ENCODE results near the gene TMEM132A.

The TMEM132A gene, protein sequence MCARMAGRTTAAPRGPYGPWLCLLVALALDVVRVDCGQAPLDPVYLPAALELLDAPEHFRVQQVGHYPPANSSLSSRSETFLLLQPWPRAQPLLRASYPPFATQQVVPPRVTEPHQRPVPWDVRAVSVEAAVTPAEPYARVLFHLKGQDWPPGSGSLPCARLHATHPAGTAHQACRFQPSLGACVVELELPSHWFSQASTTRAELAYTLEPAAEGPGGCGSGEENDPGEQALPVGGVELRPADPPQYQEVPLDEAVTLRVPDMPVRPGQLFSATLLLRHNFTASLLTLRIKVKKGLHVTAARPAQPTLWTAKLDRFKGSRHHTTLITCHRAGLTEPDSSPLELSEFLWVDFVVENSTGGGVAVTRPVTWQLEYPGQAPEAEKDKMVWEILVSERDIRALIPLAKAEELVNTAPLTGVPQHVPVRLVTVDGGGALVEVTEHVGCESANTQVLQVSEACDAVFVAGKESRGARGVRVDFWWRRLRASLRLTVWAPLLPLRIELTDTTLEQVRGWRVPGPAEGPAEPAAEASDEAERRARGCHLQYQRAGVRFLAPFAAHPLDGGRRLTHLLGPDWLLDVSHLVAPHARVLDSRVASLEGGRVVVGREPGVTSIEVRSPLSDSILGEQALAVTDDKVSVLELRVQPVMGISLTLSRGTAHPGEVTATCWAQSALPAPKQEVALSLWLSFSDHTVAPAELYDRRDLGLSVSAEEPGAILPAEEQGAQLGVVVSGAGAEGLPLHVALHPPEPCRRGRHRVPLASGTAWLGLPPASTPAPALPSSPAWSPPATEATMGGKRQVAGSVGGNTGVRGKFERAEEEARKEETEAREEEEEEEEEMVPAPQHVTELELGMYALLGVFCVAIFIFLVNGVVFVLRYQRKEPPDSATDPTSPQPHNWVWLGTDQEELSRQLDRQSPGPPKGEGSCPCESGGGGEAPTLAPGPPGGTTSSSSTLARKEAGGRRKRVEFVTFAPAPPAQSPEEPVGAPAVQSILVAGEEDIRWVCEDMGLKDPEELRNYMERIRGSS
- 0.48 to 5.2 (median 1.4) reads per million in 17 experiments for total RNA-seq

DNA sequence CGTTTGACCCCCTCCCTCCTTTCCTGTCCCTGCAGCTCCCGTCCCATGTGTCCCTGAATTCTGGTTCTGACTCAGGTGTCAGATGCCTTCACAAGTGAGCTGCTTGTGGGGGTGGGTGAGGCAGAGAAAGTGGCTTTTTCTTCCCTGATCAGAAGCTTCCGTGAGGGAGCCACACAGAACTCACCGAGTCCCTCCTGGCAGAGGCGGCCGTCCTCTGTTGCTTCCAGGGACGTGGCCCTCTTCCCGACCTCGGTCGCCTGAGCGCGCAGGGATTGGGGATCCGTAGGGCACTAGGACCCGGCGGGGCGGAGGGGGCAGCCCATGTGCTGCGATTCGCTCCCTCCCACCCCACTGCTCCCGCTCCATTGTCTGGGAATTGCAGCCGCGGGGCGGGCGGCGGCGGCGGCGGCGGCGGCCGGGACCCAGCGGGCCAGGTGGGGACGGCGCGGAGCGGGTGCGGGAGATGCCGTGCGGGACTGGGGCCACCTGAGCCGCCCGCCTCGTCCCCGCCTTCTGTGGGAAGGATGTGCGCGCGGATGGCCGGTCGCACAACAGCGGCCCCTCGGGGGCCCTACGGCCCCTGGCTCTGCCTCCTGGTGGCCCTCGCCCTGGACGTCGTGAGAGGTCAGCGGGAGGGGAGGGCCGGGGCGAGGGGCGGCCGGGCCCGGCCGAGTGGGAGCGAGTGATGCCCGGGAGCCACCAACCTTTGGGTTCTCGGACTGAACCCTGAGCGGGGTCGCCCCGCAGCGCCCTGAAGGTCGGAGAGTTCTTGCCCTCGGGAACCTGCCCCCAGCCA is at the start of gene TMEM132A:
Gene TMEM132A, plus strand, starts transcription at position 351 of the 796 bp plus-strand sequence. Its CDS starts 174 bp downstream, at position 525.
- DNase-seq: peak in 3 of 4 experiments; percentile 30 to 79 (median 57)

DNA sequence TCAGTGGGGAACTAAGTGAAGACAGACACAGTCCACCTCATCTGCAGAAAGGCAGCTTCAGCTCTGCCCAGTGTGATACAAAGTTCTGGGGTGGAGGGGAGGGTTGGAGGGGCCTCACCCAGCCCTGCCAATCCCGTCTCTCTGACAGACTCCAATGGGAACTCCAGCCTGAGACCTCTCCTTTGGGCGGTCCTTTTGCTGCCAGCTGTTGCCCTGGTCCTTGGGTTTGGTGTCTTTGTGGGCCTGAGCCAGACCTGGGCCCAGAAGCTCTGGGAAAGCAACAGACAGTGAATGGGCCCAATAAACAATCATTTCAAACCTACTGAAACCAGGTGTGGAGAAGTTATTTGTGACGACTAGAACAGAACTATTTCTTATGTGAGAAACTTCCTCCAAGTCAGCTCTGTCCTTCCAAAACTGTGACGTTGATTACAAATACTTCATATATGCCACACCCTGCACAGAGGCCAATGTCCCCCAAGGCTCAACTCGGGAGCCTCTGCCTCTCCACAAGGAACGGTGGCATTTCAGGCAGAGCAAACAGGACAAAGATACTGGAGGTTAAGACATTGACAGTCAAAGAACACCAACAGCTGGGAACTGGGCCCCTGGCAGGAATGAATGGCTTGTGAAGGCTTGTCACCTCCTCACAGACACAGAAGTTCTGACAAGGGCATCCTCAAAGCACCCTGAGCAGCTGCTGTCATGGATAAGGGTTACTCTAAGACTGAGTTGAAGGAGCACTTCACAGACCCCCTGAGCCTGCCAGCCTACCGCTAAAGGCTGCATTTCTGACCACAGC is 48.7 kb upstream of the TMEM132A start:
- no peak for DNase-seq

DNA sequence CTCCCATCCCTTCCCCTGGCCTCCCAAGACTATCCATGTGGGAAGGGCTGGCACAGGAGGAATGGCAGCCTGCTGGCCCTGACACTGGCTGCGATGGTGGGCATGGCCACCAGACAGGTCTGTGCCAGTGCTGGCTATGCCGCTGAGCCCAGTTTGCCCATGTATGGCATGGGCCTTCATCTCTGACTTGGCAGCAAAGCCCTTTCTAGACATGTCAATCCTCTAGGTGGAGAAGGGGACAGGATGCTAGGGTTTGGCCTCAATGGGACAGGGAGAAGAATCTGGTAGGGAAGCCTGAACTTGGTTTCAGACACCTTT is 48.1 kb upstream of the TMEM132A start:
- DNase-seq: no peak

DNA sequence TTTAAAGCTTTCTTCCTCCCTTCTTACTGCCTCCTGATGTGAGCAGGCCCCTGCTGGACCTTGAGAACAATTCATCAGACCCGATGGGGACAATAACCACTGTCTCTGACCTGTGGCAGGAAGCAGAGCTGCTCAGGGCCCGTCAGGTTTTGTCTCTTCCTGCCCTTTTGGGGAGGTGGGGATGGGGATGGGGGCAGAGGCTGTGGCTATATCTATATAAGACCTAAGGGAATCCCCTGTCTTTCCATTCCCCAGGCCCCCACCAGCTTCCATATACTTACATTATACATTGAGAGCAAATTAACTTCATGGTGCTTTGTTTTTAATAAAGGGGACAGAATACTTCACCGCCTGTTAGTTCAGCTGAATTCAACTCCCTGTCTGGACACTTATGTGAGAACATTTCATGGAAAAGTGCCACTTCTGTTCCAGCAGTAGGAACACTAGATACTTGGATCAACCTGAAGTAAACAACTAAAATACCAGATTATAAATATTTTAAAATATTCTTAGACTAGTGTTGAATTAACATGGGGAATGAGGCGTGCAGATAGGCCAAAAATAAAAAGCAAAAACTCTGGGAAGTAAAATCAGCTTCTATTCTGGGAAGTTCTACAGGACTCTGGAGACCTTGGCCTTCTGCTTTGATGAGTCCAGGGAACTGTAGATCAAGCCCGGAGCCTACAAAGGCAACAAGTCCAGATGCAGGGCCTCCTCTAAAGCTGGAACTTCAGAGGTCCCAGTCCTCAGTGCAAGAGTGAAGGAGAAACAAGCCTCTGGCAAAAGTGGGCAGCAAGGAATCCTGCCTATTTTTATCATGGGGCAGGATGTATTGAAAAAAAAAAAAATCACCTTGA is 45.8 kb upstream of the TMEM132A start:
- DNase-seq: no peak

DNA sequence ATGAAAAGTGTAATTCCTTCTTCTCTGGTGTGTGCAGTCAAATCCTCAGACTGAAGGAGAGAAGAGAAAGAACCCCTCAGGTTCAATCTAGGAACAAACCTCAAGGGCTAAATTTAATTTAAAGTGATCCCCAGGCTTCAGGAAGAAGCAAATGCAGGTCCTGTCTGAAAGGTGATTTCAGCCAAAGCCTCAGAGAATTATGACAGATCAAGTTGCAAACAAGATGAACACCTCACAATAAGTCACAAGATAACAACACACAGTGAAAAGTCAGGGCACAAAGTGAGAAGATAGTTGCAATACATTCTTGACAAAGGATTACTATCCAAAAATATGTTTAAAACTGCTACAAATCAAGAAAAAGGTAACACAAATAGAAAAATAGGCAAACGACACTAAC is 45.2 kb upstream of the TMEM132A start:
- DNase-seq: no peak

DNA sequence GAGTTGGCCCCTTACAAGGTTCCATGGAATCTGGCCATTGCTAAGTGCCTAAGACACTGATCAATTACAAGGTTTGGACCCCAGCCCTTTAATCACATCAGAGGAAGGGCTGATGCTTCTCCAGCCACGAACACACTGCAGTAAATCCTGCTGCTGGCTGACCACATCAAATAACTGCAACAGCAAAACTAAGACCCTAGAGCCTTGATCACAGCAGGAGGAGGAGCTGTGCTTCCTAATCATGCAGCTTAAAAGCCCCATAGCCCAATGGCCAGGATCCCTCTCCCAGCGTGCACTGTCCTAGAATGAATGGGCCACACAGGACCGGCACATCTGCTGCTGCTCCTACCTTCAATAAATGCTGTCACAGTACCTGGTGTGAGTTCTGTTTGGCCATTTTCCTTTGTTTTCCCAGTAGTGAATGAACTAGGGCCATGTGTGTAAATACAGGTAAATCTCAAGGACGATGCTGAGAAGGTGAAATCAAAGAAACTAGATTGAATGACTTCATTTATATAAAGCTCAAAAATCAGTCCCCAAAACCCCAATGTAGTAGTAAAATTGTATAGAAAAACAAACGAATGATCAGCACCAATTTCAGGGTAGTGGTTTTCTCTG is 44.2 kb upstream of the TMEM132A start:
- DNase-seq: no peak

DNA sequence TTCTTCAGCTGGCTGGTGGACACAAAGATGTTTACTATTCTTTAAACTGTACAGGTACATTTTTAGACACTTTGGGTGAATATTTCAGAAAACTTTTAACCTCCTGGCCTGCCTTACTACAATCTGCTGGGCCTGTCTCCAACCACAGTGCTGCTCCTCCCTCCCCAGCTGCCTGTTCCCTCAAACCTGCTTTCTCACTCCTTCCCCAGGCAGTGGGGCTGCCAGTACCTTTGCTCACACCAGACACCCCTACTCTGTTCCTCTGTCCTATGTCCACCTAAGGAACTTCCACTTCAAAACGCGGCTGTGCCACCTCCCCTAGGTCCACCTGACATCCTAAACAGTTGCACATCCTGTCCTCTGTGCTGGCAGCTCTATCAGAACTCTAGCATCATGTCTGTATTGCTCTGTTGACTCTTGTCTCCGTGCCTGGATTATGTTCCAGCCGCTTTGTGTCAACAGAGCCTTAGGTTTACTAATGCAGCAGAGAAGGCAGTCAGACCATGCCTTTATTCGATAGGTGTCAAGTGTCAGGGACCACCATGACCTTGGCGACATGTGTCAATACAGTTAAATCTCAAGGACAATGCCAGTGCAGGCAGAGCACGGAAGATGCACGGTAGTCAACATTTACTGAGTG is 43.5 kb upstream of the TMEM132A start:
- no peak for DNase-seq

DNA sequence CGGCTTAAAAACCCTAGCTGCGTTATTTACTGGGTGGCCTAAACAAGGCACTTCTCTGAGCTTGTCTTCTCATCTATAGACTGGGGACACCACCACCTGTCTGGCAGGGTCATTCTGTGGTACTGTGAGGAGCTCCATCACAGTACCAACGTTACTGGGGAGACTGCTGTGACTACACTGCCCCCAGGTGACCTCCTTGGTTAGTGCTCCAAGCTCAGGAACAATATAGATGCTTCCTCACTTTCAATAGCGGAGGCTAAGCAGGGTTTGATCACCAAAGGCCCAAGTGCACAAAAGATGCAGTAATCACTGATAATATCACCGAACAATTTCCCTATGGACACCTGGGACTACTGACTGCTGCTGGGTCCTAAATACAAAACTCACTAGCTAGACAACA is 36.7 kb upstream of the TMEM132A start:
- peak; percentile 47 to 71 (median 60) for DNase-seq

DNA sequence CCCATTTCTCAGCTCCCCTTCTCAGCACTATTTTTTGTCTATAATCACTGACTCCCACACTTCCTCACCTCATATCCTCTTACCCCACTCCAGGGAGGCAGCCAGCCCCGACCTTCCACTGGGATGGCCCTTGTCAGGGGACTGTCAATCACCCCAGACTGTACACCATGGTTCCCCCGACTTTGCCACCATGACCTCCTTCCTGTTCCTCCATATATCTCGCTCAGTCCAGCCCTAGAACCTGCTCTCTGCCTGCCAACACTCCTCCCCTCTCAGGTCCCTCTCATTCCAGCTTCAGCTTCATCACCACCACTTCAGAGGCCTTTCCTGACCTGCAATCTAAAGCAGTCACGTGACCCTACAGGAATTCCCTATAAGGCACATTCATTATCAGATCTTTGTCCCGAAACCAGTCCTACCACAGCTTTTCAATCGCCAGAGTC is 34.4 kb upstream of the TMEM132A start:
- DNase-seq: no peak

DNA sequence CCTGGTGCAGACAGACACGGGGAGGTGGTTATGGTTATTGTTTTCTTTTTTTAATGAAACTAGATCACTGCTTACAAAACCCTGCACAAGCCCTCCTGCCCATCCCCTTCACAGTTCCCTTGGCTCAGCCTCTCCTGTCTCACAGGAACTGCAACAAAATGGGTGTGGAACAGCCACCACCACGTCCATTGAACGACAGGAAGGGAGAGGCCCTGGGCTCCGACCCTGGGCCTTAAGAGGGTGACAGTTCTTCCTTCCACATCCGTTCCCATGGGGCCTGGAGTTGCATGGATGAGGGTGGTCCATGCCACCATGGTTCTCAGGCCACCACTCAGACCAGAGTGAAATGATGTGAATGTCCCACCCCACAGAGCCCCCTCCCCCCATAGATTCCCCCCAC is 33.6 kb upstream of the TMEM132A start:
- no peak for DNase-seq

DNA sequence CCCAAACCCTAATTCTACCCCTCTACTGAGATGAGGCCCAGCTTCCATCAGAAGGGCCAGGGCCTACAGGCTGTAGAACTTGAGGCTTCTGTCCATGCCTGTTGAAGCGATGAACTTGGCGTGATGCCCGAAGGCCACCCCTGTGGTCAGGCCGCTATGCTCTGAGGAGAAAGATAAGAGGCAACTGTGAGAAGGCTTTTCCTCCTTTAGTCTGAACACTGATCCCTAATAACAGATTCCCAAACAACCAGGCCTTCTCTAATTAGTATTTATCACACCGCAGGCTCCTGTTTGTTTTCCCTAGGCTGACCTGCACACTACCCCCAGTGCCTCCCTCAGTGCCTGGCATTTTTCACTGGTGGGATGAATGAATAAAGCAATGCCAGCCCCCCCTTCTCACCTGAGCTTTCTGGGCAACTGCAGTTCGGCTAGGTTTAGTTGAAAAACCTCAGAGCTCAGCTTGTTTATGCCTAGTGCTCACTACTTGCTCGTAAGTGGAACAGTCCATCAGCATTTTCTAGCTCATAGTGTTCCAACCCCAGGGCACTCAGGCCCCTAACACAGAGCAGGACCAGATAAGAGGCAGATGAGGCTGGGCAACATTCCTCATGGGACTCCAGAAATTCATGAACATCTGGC is 33.0 kb upstream of the TMEM132A start:
- no peak for DNase-seq

DNA sequence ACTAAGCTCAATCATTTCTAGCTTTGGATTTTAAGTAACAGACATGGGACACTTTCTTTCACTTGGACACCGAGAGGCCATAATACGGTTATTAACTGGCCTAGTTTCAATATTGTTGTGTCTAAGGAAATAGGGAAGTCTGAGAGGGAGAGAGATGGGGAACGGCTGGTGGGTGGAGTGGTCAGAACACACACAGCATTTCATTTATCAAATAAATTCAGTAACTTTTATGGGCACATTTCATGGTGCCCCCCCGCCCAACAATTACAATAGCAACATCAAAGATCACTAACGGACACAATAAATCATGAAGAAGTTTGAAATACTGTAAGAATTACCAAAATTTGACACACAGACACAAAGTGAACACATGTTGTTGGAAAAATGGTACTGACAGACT is 28.6 kb upstream of the TMEM132A start:
- peak in 1 of 4 experiments; percentile 27 for DNase-seq

DNA sequence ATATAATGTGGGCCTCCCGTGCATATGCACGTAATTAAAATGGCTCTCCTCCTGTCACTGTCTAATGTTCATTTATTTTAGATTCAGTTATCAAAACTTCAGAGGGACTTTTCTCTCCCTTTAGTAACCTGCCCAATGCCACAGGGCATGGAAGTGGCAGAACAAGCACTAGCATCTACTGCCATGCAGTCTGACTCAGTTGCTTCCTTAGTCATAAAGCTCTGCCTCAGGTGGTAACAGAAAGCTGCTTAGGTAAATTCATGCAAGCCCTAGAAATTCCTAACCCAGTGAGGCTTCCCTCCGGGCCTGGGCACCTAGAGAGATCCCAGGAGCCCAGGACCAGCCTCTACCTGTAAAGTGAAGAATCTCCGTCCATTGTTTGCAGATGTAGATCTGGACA is 26.8 kb upstream of the TMEM132A start:
- DNase-seq: no peak

DNA sequence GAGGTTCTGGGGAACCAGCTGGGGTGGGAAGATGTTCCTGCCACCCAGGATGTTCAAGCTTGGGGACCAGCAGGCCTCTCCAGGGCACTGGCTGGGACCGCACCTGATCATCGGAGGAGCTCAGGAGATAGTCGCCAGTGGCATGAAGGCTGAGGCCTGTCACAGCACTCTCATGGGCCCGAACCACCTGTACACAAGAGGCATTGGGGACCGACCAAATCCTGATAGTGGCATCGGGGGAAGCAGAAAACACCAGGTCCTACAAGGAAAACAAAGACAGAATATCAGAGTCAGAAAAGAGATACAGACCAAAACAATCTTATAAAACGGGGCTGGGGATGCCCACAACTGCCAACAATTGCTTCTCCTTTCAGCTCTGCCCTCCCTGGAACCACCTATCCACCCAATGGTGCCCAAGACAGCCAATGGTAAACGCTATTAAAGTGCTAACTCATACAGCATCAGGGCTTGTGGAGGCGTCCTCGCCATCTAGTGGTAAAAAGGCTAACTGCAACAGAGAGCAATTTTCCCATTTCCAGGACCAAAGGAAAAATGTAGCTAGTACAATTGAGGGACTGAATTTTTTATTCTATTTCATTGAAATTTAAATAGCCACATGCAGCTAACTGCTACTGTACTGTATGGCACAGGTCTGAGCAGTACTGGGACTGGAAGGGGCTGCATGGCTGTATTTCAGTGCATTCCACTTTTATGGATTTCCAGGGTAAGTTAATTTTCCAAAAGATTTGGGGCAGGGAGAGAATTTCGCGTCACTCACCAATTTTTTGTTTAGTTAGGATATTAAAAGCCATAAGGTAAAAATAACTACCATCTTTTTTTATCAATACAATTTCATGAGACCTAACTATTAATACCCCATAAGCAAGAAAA is 25.0 kb upstream of the TMEM132A start:
- peak; percentile 68 to 73 (median 71) for DNase-seq

DNA sequence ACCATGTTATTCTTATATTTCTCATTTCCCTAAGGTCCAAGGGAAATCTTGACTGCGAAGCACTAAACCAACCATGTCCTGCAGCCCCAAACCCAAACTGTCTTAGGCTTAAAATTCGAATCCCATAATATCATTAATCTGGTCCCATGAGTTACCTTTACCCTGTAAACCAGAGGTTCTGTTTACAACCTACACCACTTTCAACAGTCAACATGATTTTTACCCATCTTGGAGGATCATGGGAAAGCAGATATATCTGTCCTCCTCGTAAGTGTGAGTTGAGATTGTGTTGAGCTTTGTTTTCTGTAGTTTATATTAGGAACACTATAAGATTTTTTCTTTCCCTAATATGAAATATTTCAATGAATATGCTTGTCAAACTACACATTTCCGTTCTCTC is 24.3 kb upstream of the TMEM132A start:
- no peak for DNase-seq

DNA sequence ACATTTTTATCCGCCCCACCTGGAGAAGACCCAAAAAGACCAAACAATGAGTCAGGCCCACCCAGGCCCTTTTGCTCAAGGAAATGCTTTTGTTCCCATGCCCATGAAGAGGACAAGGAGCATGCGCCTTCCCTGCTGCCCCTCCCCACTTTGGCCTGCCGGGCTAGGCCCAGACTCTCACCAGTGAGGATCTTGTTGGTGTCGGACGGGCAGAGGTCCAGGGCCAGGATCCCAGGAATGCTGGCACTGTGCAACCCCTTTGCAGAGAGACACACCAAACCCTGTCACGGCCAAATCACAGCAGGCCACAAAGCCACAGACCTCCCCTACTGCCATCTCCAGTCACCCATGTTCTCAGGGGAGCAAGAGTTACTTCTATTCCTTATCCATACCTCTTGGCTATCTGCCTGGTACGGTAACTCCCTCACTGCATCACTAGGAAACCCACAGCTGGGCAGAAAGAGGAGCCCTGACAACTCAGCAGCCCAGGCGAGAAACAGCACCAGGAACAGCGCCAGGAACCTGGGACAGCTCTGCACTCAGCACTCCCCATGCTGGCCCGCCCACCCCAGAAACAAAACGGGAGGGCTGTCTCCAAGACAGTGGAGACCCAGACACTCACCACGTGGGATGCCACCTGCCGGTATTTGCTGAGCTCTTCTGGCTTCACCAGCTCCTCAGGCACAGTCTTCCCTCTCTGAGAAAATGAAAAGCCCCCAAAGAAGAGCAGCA is 23.4 kb upstream of the TMEM132A start:
- DNase-seq: no peak

DNA sequence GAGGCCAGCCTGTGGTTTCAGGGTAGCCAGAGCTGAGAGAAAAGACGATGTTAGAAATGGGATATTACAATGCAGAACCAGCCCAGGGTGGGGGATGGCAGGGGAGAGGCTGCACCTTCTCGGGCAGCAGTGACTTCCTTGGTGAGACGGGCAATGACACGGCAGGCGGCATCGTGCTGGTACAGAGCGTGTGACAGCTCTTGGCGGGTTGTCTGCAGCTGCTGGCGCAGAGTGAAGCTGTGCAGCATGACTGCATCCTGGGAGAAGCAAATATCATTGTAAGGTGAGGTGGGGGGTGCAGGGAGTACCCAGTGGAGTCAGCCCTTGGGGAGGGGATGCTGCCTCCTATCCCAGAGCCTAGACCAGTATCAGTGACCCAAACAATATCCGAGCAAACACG is 21.6 kb upstream of the TMEM132A start:
- no peak for DNase-seq
